Forelimb muscle (tissue), 1 donor: ENCODE data around the gene SHISAL2A. TPM values are rescaled to one million over a fixed set of nuclear protein-coding genes. Genes with fewer than 3 reads are reported as not detected.

Experiments
- DNase-seq: peaks from one replicate; pipeline ENCODE4 v3.0.0-alpha.2; 2013; ENCODE audit warnings: low read depth
- polyA plus RNA-seq: library from polyadenylated mRNA; unstranded; fragments of 120-200 nt; gene quantifications from one replicate; pipeline ENCODE4 v1.2.1, GENCODE V29; 2013; ENCODE audit not compliant: insufficient read length

SHISAL2A gene
- 3.9 TPM for polyA plus RNA-seq

- DNase-seq: no peak
These were observed at the start of gene SHISAL2A for GRCh38 chr1:52632732-52633290. TSS of gene SHISAL2A (plus strand) at chr1:52633168. CDS start at chr1:52633494, 326 bp downstream.

GRCh38 chr1:52585474-52585873, 47.5 kb upstream of the SHISAL2A start:
- DNase-seq: no peak

- no peak for DNase-seq
These were observed 44.9 kb upstream of the SHISAL2A start for GRCh38 chr1:52588027-52588426.

- no peak for DNase-seq
These were observed 44.4 kb upstream of the SHISAL2A start for GRCh38 chr1:52588535-52588934.

- no peak for DNase-seq
These were observed 42.7 kb upstream of the SHISAL2A start for GRCh38 chr1:52590266-52590665.

- no peak for DNase-seq
These were observed 40.2 kb upstream of the SHISAL2A start for GRCh38 chr1:52592637-52593323.

GRCh38 chr1:52593495-52593894, 39.5 kb upstream of the SHISAL2A start:
- DNase-seq: no peak

GRCh38 chr1:52595061-52595460, 37.9 kb upstream of the SHISAL2A start:
- no peak for DNase-seq

- DNase-seq: no peak
These were observed 35.1 kb upstream of the SHISAL2A start for GRCh38 chr1:52597912-52598311.

- DNase-seq: no peak
These were observed 34.2 kb upstream of the SHISAL2A start for GRCh38 chr1:52598729-52599128.

- DNase-seq: no peak
These were observed 33.7 kb upstream of the SHISAL2A start for GRCh38 chr1:52599236-52599635.

GRCh38 chr1:52600533-52601179, 32.3 kb upstream of the SHISAL2A start:
- DNase-seq: no peak

GRCh38 chr1:52601519-52601918, 31.4 kb upstream of the SHISAL2A start:
- no peak for DNase-seq

GRCh38 chr1:52601991-52602855, 30.7 kb upstream of the SHISAL2A start, which contains the start of gene GPX7:
TSS of gene GPX7 (plus strand) at chr1:52602371. CDS start at chr1:52602410, 39 bp downstream.
- DNase-seq: no peak

- DNase-seq: no peak
These were observed 29.9 kb upstream of the SHISAL2A start for GRCh38 chr1:52602856-52603600.

- DNase-seq: no peak
These were observed 29.3 kb upstream of the SHISAL2A start for GRCh38 chr1:52603630-52604029.

GRCh38 chr1:52604063-52604770, 28.8 kb upstream of the SHISAL2A start:
- DNase-seq: no peak

- DNase-seq: no peak
These were observed 19.2 kb upstream of the SHISAL2A start for GRCh38 chr1:52613636-52614373.

- no peak for DNase-seq
These were observed 18.3 kb upstream of the SHISAL2A start for GRCh38 chr1:52614671-52615070.

- DNase-seq: no peak
These were observed 17.4 kb upstream of the SHISAL2A start for GRCh38 chr1:52615489-52616042.
